ENCODE measurements around the gene VPS37D.

VPS37D gene

DNA sequence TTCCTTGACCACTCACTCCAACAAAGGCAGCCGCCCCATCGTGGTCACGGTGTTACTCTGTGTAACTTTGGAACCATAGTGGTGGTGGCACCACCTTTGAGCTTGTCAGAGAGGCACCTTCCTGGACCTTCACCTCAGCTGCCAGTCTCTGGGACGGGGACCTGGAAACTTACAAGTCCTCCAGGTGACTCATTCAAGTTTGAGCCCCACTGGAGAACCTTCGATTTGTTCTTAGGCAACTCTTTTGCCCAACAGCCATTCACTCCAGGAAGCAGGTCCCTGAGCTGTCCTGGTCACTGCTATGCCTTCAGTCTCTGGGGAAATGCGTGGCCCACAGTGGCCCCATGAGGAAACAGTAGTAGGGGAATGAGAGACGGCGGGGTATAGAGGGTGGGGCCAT is 34.6 kb downstream of the VPS37D start:
- H3K4me3 ChIP-seq (ENCODE audit: low read depth, low read length) = no peak overlapping the region

DNA sequence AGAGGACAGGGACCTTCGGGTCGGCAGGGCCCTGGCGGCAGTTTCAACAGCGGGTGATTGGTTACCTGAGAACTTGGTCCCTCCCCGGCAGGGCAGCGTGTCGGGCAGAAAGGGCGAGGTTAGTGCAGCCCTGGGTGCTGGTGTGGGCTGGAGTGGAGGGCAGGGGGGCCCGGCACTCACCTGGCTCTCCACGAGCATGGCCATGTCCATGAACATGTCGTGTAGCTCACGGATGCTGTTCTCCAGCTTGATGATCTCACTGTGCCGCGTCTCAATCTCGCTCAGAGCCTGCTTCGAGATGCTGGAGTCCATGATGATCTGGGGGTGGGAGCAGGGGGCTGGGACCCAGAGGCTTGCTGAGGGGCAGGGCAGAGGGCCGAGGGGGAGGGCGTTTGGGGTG is 35.0 kb downstream of the VPS37D start:
- no peak overlapping the region for H3K4me3 ChIP-seq (ENCODE audit: low read depth, low read length)
- TF ChIP-seq, protein P1, sequence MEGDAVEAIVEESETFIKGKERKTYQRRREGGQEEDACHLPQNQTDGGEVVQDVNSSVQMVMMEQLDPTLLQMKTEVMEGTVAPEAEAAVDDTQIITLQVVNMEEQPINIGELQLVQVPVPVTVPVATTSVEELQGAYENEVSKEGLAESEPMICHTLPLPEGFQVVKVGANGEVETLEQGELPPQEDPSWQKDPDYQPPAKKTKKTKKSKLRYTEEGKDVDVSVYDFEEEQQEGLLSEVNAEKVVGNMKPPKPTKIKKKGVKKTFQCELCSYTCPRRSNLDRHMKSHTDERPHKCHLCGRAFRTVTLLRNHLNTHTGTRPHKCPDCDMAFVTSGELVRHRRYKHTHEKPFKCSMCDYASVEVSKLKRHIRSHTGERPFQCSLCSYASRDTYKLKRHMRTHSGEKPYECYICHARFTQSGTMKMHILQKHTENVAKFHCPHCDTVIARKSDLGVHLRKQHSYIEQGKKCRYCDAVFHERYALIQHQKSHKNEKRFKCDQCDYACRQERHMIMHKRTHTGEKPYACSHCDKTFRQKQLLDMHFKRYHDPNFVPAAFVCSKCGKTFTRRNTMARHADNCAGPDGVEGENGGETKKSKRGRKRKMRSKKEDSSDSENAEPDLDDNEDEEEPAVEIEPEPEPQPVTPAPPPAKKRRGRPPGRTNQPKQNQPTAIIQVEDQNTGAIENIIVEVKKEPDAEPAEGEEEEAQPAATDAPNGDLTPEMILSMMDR (IDR thresholded peaks at IDR 0.05; ENCODE audit: borderline replicate concordance, insufficient read depth, low read depth, low read length) = no peak

More for the DNA sequence above, 34.6 kb downstream of the VPS37D start:
- TF ChIP-seq, protein P1 (IDR thresholded peaks at IDR 0.05; ENCODE audit: borderline replicate concordance, insufficient read depth, low read depth, low read length) = no peak

DNA sequence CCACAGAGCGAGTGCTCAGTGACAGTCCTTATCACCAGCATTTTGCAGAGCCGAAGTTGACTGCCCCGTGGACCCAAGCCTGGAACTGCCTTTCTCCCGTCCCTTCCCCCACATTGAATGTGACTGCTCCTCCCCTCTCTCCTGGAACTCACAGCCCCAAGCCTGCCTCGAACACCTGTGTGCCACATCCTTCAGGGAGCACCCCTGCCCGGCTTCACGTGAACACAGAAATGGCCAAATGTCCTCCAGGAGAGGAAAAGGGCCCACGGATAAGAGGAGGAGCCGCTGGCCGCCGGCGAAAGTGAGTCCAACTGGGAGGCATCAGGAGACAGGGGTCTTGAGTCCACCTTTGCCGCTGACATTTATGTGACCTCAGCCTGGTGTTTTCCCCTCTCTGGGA is 35.6 kb downstream of the VPS37D start:
- H3K4me3 ChIP-seq (ENCODE audit: low read depth, low read length) = no peak overlapping the region
- TF ChIP-seq, protein P1 (IDR thresholded peaks at IDR 0.05; ENCODE audit: borderline replicate concordance, insufficient read depth, low read depth, low read length) = no peak

DNA sequence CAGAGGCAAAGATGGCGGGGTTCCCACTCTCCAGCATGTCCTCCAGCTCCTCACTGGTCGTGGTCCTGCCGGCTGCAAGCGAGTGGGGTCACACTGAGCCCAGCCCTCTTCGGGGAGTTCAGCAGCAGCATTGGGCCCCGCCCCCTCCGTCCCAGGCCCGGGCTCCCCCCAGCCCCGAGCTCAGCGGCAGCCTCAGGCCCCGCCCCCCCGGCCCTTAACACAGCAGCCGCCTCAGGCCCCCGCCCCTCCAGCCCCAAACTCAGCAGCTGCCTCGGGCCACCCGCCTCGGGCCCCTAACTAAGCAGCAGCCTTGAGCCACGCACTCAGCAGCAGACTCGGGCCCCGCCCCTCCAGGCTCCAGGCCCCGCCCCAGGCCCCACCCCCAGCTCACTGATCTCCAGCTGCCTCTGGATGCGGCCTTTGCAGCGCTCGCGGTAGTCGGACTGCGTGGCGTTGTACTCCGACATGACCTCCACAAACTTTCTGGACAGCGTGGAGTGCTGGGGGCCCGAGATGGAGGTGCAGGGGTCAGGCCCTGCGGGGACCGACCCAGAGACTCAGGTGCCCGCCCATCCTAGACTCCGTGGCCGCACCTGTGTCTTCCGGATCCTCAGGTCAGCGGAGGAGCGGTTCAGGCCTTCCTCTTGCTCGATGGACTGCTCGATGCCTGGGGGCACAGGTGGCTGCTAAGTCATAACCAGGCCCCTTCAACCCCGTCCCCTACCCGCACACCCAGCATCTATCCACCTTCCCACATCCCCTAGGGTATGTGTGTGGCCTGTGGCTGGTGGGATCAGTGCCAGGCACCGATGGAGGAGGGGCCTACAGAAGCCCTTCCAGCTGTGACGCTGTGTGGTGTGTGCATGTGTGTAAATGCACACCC is 36.4 kb downstream of the VPS37D start:
- TF ChIP-seq, protein P1 (IDR thresholded peaks at IDR 0.05; ENCODE audit: borderline replicate concordance, insufficient read depth, low read depth, low read length) = no peak
- no peak overlapping the region for H3K4me3 ChIP-seq (ENCODE audit: low read depth, low read length)

DNA sequence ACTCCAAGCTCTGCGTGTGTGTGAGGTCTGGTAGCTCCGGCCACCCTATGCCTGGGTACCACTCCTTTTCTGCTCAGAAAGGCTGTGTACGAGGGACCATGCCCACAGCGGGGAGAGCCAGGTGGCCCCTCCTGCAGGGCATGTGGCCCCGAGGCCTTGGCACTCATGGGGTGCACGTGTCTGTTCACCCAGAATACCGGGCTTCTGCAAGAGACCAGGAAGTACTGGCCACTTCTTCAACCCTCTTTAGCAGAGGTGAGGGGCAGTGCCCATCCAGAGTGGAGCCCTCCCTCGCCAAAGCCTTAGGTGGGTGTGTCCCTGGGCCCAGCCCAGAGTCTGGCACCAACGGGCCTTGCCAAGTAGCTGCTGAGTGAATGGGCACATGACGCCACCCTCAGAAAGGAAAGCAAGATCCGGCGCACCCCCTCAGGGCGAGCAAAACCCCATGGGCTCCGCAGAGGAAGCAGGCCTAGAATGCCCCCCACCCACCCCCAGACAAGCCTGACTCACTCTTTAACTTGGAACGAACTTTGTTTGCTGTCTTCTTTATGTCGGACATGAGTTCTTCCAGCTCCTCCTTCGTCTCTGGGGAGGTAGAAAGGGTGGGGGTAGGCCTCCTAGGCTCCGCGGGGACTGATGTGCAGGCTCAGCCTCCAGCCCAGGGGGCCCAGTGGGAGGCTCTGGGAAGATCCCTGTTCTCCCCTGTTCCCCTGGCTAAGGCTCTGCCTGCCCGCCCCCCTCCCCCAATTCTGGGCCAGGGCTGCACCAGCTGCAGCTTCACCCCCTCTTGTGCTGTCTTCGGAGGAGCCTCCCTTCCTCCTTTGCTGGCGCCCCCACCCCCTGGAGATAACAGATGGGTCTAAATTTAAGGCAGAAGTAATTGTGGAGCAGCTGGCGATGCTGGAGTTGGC is 37.3 kb downstream of the VPS37D start:
- H3K4me3 ChIP-seq (ENCODE audit: low read depth, low read length) = no peak overlapping the region
- TF ChIP-seq, protein P1 (IDR thresholded peaks at IDR 0.05; ENCODE audit: borderline replicate concordance, insufficient read depth, low read depth, low read length) = no peak

DNA sequence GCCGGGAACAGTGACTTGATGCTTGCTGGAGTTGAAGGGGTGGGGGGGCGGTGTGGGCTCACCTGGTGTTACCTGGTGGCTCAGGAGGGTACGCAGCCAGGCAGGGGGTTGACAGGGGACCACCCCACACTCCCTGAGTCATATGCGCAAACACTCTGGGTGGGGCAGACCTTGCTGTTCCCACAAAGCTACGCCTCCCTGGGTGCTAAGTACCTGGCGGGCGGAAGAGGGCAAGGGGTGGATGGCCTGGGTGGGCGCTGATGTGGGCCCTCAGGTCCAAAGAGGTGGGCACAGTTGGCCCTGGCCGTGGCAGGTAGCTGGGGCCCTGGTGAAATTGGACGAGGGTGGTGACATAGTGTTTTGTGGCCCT is 37.9 kb downstream of the VPS37D start:
- TF ChIP-seq, protein P1 (IDR thresholded peaks at IDR 0.05; ENCODE audit: borderline replicate concordance, insufficient read depth, low read depth, low read length) = no peak
- no peak overlapping the region for H3K4me3 ChIP-seq (ENCODE audit: low read depth, low read length)

Data from GM12875 (cell line).